HuH-7 (cell line): ENCODE measurements around the gene RRP1B.
"Not testable (repeated sequence)": the region's sequence is repeated elsewhere in the genome, so short reads cannot be mapped to it uniquely, and the experiment has no call there.

Experiments
- DNase-seq: peaks from one replicate; pipeline ENCODE4 v3.0.0; 2011; ENCODE audit warnings: low spot score

RRP1B gene

GRCh38 chr21:43669828-43670605 lies 10.7 kb downstream of the RRP1B start:
- DNase-seq, result no peak

- DNase-seq, result no peak
Measured at GRCh38 chr21:43675871-43676270, 16.5 kb downstream of the RRP1B start.

- no peak for DNase-seq
Measured at GRCh38 chr21:43676391-43676790, 17.0 kb downstream of the RRP1B start.

- no peak for DNase-seq
Measured at GRCh38 chr21:43679951-43680350, 20.6 kb downstream of the RRP1B start.

GRCh38 chr21:43680421-43680820 lies 21.1 kb downstream of the RRP1B start:
- DNase-seq, result not testable (repeated sequence)

- no peak for DNase-seq
Measured at GRCh38 chr21:43681650-43682049, 22.3 kb downstream of the RRP1B start.

- no peak for DNase-seq
Measured at GRCh38 chr21:43684424-43684823, 25.1 kb downstream of the RRP1B start.

- DNase-seq, result no peak
Measured at GRCh38 chr21:43686811-43687565, 27.6 kb downstream of the RRP1B start.

- DNase-seq, result no peak
Measured at GRCh38 chr21:43687566-43688399, 28.4 kb downstream of the RRP1B start.

GRCh38 chr21:43688906-43689305 lies 29.5 kb downstream of the RRP1B start:
- DNase-seq, result no peak

GRCh38 chr21:43689556-43690337 lies 30.4 kb downstream of the RRP1B start:
- DNase-seq, result no peak

- no peak for DNase-seq
Measured at GRCh38 chr21:43690346-43690745, 31.0 kb downstream of the RRP1B start.

GRCh38 chr21:43691086-43691795 lies 31.9 kb downstream of the RRP1B start:
- DNase-seq, result no peak

GRCh38 chr21:43691801-43692200 lies 32.4 kb downstream of the RRP1B start:
- no peak for DNase-seq

GRCh38 chr21:43692949-43693348 lies 33.6 kb downstream of the RRP1B start:
- DNase-seq, result no peak

- DNase-seq, result no peak
Measured at GRCh38 chr21:43693981-43694380, 34.6 kb downstream of the RRP1B start.

GRCh38 chr21:43694437-43695079 lies 35.2 kb downstream of the RRP1B start:
- DNase-seq, result no peak

- no peak for DNase-seq
Measured at GRCh38 chr21:43696214-43696613, 36.9 kb downstream of the RRP1B start.

GRCh38 chr21:43697758-43698643 lies 38.6 kb downstream of the RRP1B start:
- no peak for DNase-seq

- DNase-seq, result not testable (repeated sequence)
Measured at GRCh38 chr21:43699492-43699777, 40.1 kb downstream of the RRP1B start.
